K562 (cell line): ENCODE data around the gene ZNRF3. TPM values are rescaled to one million over a fixed set of nuclear protein-coding genes. Genes with fewer than 3 reads are reported as not detected.

ENCODE experiments used
- ATAC-seq: fragments of 200-7000 bp; cut with Tn5 transposase; 3 replicates; pipeline ENCODE4 v1.9.1; 2020; ENCODE audit warnings: moderate library complexity
- BruUV-seq: library from RNA; stranded (reverse); fragments of 400-500 nt; replicated peaks from 2 replicates; lab custom pipeline; 2021; lab: Mats Ljungman, UMichigan
- CTCF ChIA-PET: fragments of 300-600 bp; formaldehyde crosslinking; extraction: SDS; loops from one replicate; lab custom pipeline; 2021; ENCODE audit warnings: low intra/inter-chr PET ratio; lab: Yijun Ruan, JAX
- POLR2A ChIA-PET: fragments of 300-600, 350-650 bp; sonication (Branson Sonifier 250); formaldehyde crosslinking; extraction: SDS; loops from one replicate; lab custom pipeline; 2021; ENCODE audit warnings: antibody characterized with exemption, inconsistent platforms; lab: Yijun Ruan, JAX
- DNase-seq, 4 experiments: peaks; one replicate each; pipeline versions ENCODE4 v3.0.0 to v3.0.0-alpha.2; 2011 to 2018; ENCODE audit warnings: low spot score in 3 of 4, mixed read lengths in 3 of 4; ENCODE audit errors: extremely low read depth in 1 of 4
- FAIRE-seq: peaks from 2 replicates; lab custom pipeline; 2011; peaks lifted over from hg19 to GRCh38; lab: Jason Lieb, UNC
- H2AFZ ChIP-seq: 2 replicates; pipeline ENCODE4 v1.6.0; 2011; ENCODE audit warnings: low read depth, low read length, control low read depth, inconsistent platforms
- H3K27ac ChIP-seq: fragments of 200-600 bp; 3 replicates; pipeline ENCODE4 v1.8.0; 2011; ENCODE audit warnings: low read depth, mild to moderate bottlenecking, control low read depth, inconsistent platforms, low read length, moderate library complexity, mixed read lengths; ENCODE audit errors: extremely low read depth
- H3K27me3 ChIP-seq, 2 experiments: fragments of 300-600 bp in 1 of 2; 2 replicates in 1 of 2; 3 replicates in 1 of 2; pipeline versions ENCODE4 v1.6.0 to v1.8.0; 2011; ENCODE audit warnings: inconsistent platforms in 2 of 2, low read length in 2 of 2, mild to moderate bottlenecking in 1 of 2, mixed read lengths in 1 of 2, moderate library complexity in 1 of 2; ENCODE audit not compliant: control insufficient read depth in 2 of 2, insufficient read depth in 2 of 2
- H3K36me3 ChIP-seq: fragments of 300-600 bp; 3 replicates; pipeline ENCODE4 v1.8.0; 2011; ENCODE audit warnings: mild to moderate bottlenecking, low read length, inconsistent platforms; ENCODE audit not compliant: control insufficient read depth, insufficient read depth
- H3K4me1 ChIP-seq, 2 experiments: fragments of 200-600 bp in 1 of 2; replicated peaks in 1 of 2; 2 replicates in 1 of 2; 3 replicates in 1 of 2; pipeline versions ENCODE4 v1.5.1 to v1.8.0; 2011; ENCODE audit warnings: inconsistent platforms in 2 of 2, low read length in 2 of 2, mild to moderate bottlenecking in 1 of 2, mixed read lengths in 1 of 2, moderate library complexity in 1 of 2; ENCODE audit not compliant: control insufficient read depth in 2 of 2, insufficient read depth in 2 of 2
- H3K4me2 ChIP-seq: 2 replicates; pipeline ENCODE4 v1.6.1; 2011; ENCODE audit warnings: low read length, control low read depth, inconsistent platforms, mixed read lengths; ENCODE audit not compliant: insufficient read depth
- H3K4me3 ChIP-seq: fragments of 200-600 bp; sonication (generic), shearing (Covaris generic); 2 replicates; pipeline ENCODE4 v1.5.1; 2016; ENCODE audit warnings: control low read depth, inconsistent platforms
- H3K79me2 ChIP-seq: fragments of 200-600 bp; 3 replicates; pipeline ENCODE4 v1.8.0; 2011; ENCODE audit warnings: low read length, inconsistent platforms; ENCODE audit not compliant: control insufficient read depth, insufficient read depth
- H3K9ac ChIP-seq, 2 experiments: 2 replicates each; pipeline versions ENCODE4 v1.6.0 to v1.6.1; 2011; ENCODE audit warnings: low read depth in 2 of 2, low read length in 2 of 2, control low read depth in 1 of 2, inconsistent platforms in 1 of 2, mild to moderate bottlenecking in 1 of 2, mixed read lengths in 1 of 2; ENCODE audit not compliant: insufficient read depth in 1 of 2
- H3K9me1 ChIP-seq: one replicate; pipeline ENCODE4 v1.6.0; 2011; ENCODE audit warnings: inconsistent platforms, mild to moderate bottlenecking, low read length, moderate library complexity; ENCODE audit not compliant: control insufficient read depth, insufficient read depth
- H3K9me3 ChIP-seq: replicated peaks from 2 replicates; pipeline ENCODE4 v1.5.1; 2011; ENCODE audit warnings: low read depth, low read length, inconsistent platforms; ENCODE audit not compliant: control insufficient read depth, insufficient read depth
- H4K20me1 ChIP-seq: replicated peaks from 2 replicates; pipeline ENCODE4 v1.6.1; 2011; ENCODE audit warnings: low read length, inconsistent platforms, mixed read lengths; ENCODE audit not compliant: control insufficient read depth, insufficient read depth
- ATF4 ChIP-seq: fragments of 450-650 bp; formaldehyde crosslinking; IDR thresholded peaks from 2 replicates; pipeline ENCODE4 v1.4.0; 2022; ENCODE audit warnings: mild to moderate bottlenecking, moderate library complexity
- ELF1 ChIP-seq: fragments of 200-800 bp; sonication (Bioruptor generic); IDR thresholded peaks from 2 replicates; pipeline ENCODE4 v1.6.1; 2016; ENCODE audit warnings: missing genetic modification characterization, missing compliant biosample characterization
- ERF ChIP-seq: fragments of 450-650 bp; formaldehyde crosslinking; IDR thresholded peaks from 2 replicates; pipeline ENCODE4 v1.4.0; 2020; ENCODE audit warnings: mild to moderate bottlenecking, mixed read lengths
- FOXJ3 ChIP-seq: sonication (generic); formaldehyde crosslinking; IDR thresholded peaks from 2 replicates; pipeline ENCODE4 v1.4.0; 2020; ENCODE audit warnings: mild to moderate bottlenecking, missing genetic modification reagents
- ID3 ChIP-seq, 2 experiments: fragments of 250-450 bp in 1 of 2; fragments of 450-650 bp in 1 of 2; sonication (Bioruptor Pico) in 1 of 2; IDR thresholded peaks; 2 replicates each; pipeline versions ENCODE4 v1.6.1 to v1.8.0; 2016 to 2021; ENCODE audit warnings: mild to moderate bottlenecking in 2 of 2, moderate library complexity in 2 of 2, missing compliant biosample characterization in 1 of 2, missing genetic modification characterization in 1 of 2
- REST ChIP-seq, 2 experiments: fragments of 450-650 bp; formaldehyde crosslinking in 1 of 2; IDR thresholded peaks; 2 replicates each; pipeline versions ENCODE4 v1.4.0 to v1.6.1; 2014 to 2020; ENCODE audit warnings: mild to moderate bottlenecking in 2 of 2, borderline replicate concordance in 1 of 2, low read depth in 1 of 2
- TFAP4 ChIP-seq: sonication (generic); formaldehyde crosslinking; IDR thresholded peaks from 2 replicates; pipeline ENCODE4 v1.8.0; 2022; ENCODE audit warnings: missing genetic modification reagents, mild to moderate bottlenecking, moderate library complexity, borderline replicate concordance
- ZNF140 ChIP-seq: fragments of 250-450 bp; sonication (Bioruptor Pico); IDR thresholded peaks from 2 replicates; pipeline ENCODE4 v1.8.0; 2021; ENCODE audit warnings: moderate library complexity, mild to moderate bottlenecking, inconsistent platforms
- ZNF41 ChIP-seq: fragments of 250-450 bp; sonication (Bioruptor Pico); conservative IDR thresholded peaks from 2 replicates; pipeline ENCODE4 v1.4.0; 2020; ENCODE audit warnings: mild to moderate bottlenecking
- ZNF76 ChIP-seq: fragments of 250-450 bp; sonication (Bioruptor Pico); IDR thresholded peaks from 2 replicates; pipeline ENCODE4 v1.4.0; 2020; ENCODE audit warnings: mild to moderate bottlenecking, moderate library complexity, borderline replicate concordance
- WGBS: fragments of 100-300 bp; shearing (Covaris generic); methylation state at CpG from one replicate; pipeline ENCODE4 v1.1.6; 2016; ENCODE audit warnings: low coverage, mixed read lengths; ENCODE audit not compliant: insufficient coverage; ENCODE audit errors: missing lambda C conversion rate; 5-methylcytosine and 5-hydroxymethylcytosine counted together
- in situ Hi-C: fragments of 300-500 bp; cut with MboI; formaldehyde crosslinking; loops from 4 replicates; pipeline ENCODE4 v1.15.0; 2018; ENCODE audit warnings: inconsistent platforms, mixed read lengths
- intact Hi-C: fragments of 100-400 bp; cut with micrococcal nuclease; formaldehyde crosslinking; loops from 2 replicates; pipeline ENCODE4 v1.14.2; 2022
- polyA plus RNA-seq, 8 experiments: library from polyadenylated mRNA; depleted of rRNA in 4 of 8; stranded (reverse) in 5 of 8; unstranded in 3 of 8; fragments of >200 nt; fragmentation: Nextera tagmentation in 2 of 8; fragmentation: Illumina TruSeq in 1 of 8; extraction: Ambion mirVana in 2 of 8; extraction: Trizol in 1 of 8; gene quantifications; 2 replicates each; pipeline versions ENCODE4 v1.2.1 to v1.2.3, GENCODE V29; 2011 to 2014; ENCODE audit warnings: inconsistent platforms in 1 of 8, missing spikeins in 1 of 8
- total RNA-seq, 7 experiments: library from RNA; depleted of rRNA in 6 of 7; stranded (reverse); fragments of >200 nt in 6 of 7; fragmentation: Illumina TruSeq in 2 of 7; extraction: Trizol in 2 of 7; gene quantifications; 2 replicates each; pipeline versions ENCODE4 v1.2.1 to v1.2.3, GENCODE V29; 2011 to 2021; ENCODE audit warnings: low replicate concordance in 1 of 7

Gene ZNRF3
- total and polyA plus RNA-seq, 9 of the 15 experiments (the other 6 are each of a cell fraction or from before 2014, with no cell fraction given): 0.41 to 5.9 (median 1.7) TPM

GRCh38 chr22:29106839-29107238 is 223.5 kb downstream of the ZNRF3 start:
- Histone ChIP-seq H3K9me1 (peaks cover 3% of the 10 kb centered on the region), H3K4me3 (no peak overlapping the region), H3K4me1 (peaks cover 0 to 34% of the 10 kb centered on the region in 2 experiments; a peak in 3 of 5 replicates), H3K9ac (no peak overlapping the region), H3K79me2 (no peaks in the 10 kb centered on the region), H3K27ac (no peak overlapping the region), H4K20me1 (no peaks in the 10 kb centered on the region), H3K4me2 (no peak overlapping the region), H3K27me3 (no peaks in the 10 kb centered on the region), H2AFZ (no peak overlapping the region), H3K9me3 (no peaks in the 10 kb centered on the region), H3K36me3 (no peaks in the 10 kb centered on the region)
- TF ChIP-seq ZNF76 (CRISPR knock-in tag): no peak
- no peak for TF ChIP-seq ID3 (CRISPR knock-in tag; IDR thresholded peaks at IDR 0.05)
- TF ChIP-seq ID3 (tag; IDR thresholded peaks at IDR 0.05): no peak
- no peak for TF ChIP-seq TFAP4 (CRISPR knock-in tag)
- no peak for TF ChIP-seq ZNF140 (CRISPR knock-in tag)
- no peak for TF ChIP-seq ZNF41 (CRISPR knock-in tag)
- TF ChIP-seq REST (IDR thresholded peaks at IDR 0.05; ENCODE audit: borderline replicate concordance): no peak
- no peak for TF ChIP-seq REST (CRISPR knock-in tag; IDR thresholded peaks at IDR 0.05; ENCODE audit: low read depth)
- TF ChIP-seq FOXJ3 (CRISPR knock-in tag): no peak
- no peak for TF ChIP-seq ERF
- no peak for TF ChIP-seq ELF1 (tag)
- no peak for TF ChIP-seq ATF4
- intact Hi-C loops (no loop called here), in situ Hi-C loops (no loop called here)
- DNase-seq: no peak
- no peak for ATAC-seq
- 58% methylated on average over 4 of the region's 4 CpGs for WGBS
- FAIRE-seq: no peak
- POLR2A ChIA-PET: interaction anchor here (0.7 kb wide), 1 partner anchor 112 kb away, joined by 3 read pairs; no protein-coding TSS in a partner anchor
- no TSS peak for BruUV-seq
- CTCF ChIA-PET: no interaction called here
